GM20000 (cell line): Measurements from ENCODE around the gene SORBS1.

Source experiments
- DNase-seq: peaks from one replicate; pipeline ENCODE4 v3.0.0; 2012; ENCODE audit warnings: low spot score
- TF ChIP-seq, protein P1 (sequence below): IDR thresholded peaks from 2 replicates; pipeline ENCODE4 v1.5.1; 2012; ENCODE audit warnings: mild to moderate bottlenecking, control low read depth; ENCODE audit errors: extremely low read depth, missing control alignments

Gene SORBS1

DNA sequence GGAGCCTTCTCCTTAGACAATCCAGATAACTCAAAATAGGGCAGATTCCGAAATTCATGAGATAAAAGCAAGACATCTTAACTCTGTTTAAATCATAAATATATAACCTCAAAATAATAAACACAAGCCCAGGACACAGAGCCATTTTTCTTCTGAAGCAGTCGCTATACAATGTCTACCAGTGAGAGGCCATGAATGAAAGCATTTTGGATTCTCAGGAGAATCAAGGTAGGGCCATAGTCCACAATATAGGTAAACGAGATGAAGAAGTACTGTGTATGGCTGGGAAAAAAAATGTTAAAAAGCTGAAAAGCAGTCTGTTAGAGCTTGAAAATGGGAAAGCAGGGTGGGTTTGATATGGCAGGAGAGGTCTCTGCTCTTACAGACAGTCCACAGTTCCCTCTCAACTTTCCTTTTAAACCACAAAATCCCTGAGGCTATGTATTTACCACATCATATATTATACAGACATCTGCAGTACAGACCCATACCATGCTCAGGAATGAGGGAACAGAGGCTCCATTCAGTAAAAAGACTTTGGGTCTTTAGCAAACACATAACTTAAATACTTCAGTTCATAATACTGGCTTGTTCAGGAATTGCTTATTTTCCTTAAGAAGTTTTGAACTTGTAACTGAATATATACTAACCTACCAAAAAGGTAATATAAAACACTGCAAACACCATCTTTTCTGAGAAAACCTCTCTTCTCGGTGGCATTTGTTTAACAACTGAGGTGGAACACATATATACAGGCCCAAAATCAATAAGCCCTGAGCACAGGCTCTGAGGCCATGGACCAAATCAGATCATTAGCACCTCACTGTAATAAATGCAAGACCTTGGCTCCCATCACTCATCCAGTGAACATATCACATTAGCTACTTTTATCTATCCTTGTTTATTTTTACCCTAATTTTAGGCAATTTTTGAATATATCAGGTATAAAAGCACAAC, 109.3 kb downstream of the SORBS1 start:
- TF ChIP-seq, protein P1, sequence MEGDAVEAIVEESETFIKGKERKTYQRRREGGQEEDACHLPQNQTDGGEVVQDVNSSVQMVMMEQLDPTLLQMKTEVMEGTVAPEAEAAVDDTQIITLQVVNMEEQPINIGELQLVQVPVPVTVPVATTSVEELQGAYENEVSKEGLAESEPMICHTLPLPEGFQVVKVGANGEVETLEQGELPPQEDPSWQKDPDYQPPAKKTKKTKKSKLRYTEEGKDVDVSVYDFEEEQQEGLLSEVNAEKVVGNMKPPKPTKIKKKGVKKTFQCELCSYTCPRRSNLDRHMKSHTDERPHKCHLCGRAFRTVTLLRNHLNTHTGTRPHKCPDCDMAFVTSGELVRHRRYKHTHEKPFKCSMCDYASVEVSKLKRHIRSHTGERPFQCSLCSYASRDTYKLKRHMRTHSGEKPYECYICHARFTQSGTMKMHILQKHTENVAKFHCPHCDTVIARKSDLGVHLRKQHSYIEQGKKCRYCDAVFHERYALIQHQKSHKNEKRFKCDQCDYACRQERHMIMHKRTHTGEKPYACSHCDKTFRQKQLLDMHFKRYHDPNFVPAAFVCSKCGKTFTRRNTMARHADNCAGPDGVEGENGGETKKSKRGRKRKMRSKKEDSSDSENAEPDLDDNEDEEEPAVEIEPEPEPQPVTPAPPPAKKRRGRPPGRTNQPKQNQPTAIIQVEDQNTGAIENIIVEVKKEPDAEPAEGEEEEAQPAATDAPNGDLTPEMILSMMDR: no peak
- DNase-seq: no peak

DNA sequence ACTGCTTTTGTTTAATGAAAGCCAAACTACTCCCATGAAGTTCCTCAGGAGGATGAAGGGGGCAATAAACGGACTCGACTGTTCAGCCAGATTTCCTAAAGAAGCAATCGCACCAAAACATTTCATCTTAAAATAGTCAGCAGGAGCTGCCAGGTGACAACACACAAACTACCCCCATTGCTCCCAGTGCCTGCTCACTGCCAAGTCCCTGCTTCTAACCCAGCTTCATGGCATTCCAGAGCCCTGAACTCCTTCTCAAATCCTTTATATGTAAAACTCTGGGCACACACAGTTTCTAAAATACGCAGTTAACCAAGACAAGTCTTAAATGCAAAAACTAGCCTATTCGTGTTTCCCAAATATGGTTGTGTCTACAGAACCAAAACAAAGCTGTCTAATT, 110.0 kb downstream of the SORBS1 start:
- no peak for DNase-seq
- TF ChIP-seq, protein P1: no peak

DNA sequence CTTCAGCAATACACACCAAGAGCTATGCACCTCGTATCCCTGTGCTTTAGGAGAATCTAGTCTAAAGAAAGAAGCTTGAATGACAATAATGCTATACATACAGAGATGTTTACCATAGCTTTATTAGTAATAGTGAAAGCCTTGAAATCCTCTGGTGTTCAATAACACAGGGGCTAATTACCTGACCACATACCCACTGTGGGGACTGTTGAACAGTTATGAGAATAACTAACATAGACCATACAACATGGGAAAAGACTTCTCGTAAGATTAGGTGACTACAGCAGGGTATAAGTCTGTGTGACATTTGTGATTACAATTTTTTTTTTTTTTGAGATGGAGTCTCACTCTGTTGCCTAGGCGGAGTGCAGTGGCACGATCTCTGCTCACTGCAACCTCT, 111.0 kb downstream of the SORBS1 start:
- DNase-seq: no peak
- TF ChIP-seq, protein P1: no peak

DNA sequence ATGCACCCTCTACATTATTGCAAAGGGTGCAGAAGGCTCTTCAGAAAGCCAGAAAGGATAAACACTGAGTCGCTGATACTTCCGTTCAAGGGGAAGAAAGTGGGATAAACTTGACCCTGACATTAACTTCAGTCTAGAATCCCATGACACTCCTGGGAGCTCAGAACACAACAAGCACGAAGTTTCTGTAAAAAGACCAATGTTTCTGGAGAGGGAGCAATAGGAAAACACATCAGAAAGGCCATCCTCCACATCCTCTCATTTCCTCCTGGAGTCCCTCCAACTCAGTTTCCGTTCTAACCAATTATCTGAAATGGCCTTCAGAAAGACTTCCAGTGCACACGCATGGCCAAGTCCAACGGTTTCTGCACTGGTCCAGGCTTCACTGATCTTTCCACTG, 113.5 kb downstream of the SORBS1 start:
- TF ChIP-seq, protein P1: no peak
- DNase-seq: no peak

DNA sequence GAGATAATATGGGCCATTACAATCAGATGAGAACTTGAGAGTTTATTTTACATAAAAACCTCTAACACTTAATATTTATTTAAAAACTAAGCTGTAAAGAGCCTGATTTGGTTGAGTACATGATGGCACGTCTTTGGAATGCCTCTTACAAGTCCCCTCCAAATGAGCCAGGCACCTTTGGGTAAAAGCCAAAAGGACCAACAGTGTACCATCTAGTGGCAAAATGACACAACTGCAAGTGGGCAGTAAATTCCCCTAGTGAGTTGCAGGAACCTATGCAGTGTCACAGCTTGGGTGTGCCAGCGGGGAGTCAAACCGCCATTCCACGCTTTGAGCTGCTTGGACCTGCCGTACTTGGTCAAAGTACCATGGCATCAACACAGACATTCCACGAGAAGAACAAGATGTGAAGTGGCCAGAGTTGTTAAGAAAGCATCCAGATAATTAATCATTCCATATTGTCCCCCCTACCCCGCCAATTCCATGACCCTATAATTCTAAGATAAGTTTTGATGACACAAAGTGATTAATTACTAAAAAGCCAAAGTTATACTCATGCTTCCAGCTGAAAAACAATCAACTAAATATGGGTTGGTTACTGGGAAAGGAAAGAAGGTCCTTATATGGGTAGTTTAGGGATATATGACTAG, 115.2 kb downstream of the SORBS1 start:
- TF ChIP-seq, protein P1: peak; percentile 72
- DNase-seq: peak; percentile 71

DNA sequence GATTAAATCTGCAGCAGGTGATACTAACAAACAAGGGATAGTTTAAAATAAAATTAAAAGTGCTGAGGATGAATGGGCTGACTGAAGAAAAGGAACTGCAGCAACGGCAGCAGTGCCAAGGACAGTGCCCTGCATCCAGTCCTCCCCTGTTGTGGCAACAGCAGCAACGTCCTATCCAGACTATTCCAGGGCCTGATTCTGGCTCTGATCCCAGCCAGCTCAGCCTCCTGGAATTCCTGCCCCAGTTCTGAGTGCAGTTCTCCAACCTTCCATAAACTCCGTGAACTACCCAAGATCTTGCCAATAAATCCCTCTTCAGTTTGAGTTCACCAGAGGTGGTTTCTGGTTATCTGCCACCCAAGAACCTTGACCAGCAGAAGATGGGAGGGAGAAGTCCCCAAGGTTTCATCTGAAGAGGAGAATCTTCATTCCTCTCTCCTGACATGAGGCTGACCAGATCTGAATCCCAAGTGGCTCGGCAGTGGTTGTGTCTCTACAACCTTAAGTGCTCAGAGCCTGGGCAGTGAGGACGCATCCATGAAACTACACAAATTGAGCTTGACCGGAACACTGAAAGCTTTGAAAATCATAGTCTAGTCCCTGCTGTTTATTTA, 115.8 kb downstream of the SORBS1 start:
- DNase-seq: no peak
- TF ChIP-seq, protein P1: no peak

DNA sequence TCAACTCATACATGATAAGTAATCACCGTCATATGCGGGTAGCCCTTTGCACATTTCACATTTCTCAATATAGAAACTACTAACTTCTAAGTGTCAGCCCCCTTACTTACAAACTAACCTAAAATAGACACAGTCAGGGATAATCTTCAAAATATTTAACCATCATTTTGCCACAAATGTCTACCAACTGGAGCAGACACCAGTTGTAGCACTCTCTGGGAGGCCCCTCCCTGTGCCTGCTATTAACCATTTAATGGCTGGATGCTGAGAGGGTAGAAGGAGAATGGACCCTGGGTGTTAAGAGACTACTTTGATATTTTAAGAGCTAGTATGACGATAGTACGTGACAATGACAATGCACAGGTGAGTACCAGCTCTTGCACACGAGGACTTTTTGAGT, 116.4 kb downstream of the SORBS1 start:
- no peak for DNase-seq
- TF ChIP-seq, protein P1: no peak
